HG03108 (cell line): ENCODE data around the gene OTUB1.

Experiments used
- ATAC-seq: cut with Tn5 transposase; IDR thresholded peaks from one replicate; pipeline ENCODE4 v1.9.1; 2021; ENCODE audit warnings: moderate library complexity; ENCODE audit not compliant: unreplicated experiment

OTUB1 gene

GRCh38 chr11:63974259-63975143 lies 11.7 kb upstream of the OTUB1 start, which contains the start of gene COX8A:
COX8A (plus strand) TSS chr11:63974620; CDS start chr11:63974681, 61 bp downstream.
- peak; percentile 97 for ATAC-seq

- ATAC-seq: no peak
These were observed 7.5 kb upstream of the OTUB1 start for GRCh38 chr11:63978551-63979239.

- ATAC-seq: no peak
These were observed 6.8 kb upstream of the OTUB1 start for GRCh38 chr11:63979426-63979825.

- no peak for ATAC-seq
These were observed 454 bp upstream of the OTUB1 start for GRCh38 chr11:63985812-63986155.

- ATAC-seq: no peak
These were observed 785 bp downstream of the OTUB1 start for GRCh38 chr11:63986932-63987513.

GRCh38 chr11:63991558-63991957 lies 5.3 kb downstream of the OTUB1 start:
- no peak for ATAC-seq

- ATAC-seq: no peak
These were observed 6.9 kb downstream of the OTUB1 start for GRCh38 chr11:63993100-63993499.

GRCh38 chr11:63993993-63994392 lies 7.8 kb downstream of the OTUB1 start:
- ATAC-seq: no peak

GRCh38 chr11:63996512-63996911 lies 10.3 kb downstream of the OTUB1 start:
- ATAC-seq: no peak

GRCh38 chr11:63997104-63997700 lies 11.0 kb downstream of the OTUB1 start:
- no peak for ATAC-seq

- no peak for ATAC-seq
These were observed 11.6 kb downstream of the OTUB1 start for GRCh38 chr11:63997801-63998337.

- ATAC-seq: no peak
These were observed 12.5 kb downstream of the OTUB1 start for GRCh38 chr11:63998558-63999348.

- no peak for ATAC-seq
These were observed 13.2 kb downstream of the OTUB1 start for GRCh38 chr11:63999349-64000025.

- peak; percentile 45 for ATAC-seq
These were observed 13.9 kb downstream of the OTUB1 start for GRCh38 chr11:64000026-64000739.

- no peak for ATAC-seq
These were observed 14.7 kb downstream of the OTUB1 start for GRCh38 chr11:64000740-64001483.

- ATAC-seq: no peak
These were observed 15.5 kb downstream of the OTUB1 start for GRCh38 chr11:64001484-64002420.

- no peak for ATAC-seq
These were observed 17.8 kb downstream of the OTUB1 start for GRCh38 chr11:64003807-64004589.
